ENCODE data around the gene RANBP9.

The RANBP9 gene

DNA sequence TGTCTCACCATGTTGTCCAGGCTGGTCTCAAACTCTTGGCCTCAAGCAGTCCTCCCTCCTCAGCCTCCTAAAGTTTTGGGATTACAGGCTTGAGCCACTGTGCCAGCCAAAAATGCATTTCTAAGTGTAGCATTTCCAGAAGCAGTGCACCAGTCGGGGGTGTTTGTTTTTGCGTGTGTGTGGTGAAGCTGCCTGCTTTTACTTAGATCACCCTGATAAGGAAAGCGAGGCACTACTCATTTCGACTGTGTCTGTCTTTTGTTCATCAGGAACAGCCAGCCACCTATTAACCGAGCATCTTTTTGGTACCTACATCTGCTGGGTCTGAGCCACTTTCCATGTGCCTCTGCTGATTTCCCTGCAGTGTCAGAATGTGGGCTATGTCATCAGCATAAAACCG lies 118.5 kb downstream of the RANBP9 start:
- no peak for DNase-seq

DNA sequence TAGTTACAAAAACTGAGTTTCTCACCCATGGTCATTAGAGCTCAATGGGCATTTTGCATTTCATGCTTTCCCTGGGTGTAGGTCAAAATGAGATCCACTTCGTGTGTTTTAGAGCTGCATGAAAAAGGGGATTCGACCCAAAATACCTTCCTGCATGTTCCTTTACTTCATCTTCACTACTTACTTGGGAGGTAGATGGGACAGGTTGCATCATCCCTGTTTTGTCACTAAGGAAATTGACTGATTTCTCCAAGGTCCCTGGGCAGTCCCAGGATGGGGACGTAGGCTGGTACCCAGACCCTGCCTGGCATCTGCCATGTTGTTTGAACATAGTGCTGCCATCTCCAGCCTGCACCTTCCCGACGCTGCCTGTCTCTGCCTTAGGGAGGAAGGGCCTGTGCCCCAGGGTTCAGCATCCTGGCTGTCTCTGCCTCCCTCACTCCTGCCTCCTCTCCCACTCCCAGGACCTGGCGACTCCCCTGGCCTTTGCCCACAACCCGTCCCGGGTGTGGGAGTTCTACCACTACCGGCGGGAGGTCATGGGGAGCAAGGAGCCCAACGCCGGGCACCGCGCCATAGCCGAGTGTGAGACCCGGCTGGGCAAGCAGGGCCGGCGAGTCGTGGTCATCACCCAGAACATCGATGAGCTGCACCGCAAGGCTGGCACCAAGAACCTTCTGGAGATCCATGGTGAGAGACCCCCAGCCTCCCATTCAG lies 120.3 kb downstream of the RANBP9 start:
- no peak for DNase-seq

GRCh38 chr6:13590574-13591153 lies 121.0 kb downstream of the RANBP9 start:
- DNase-seq: no peak

DNA sequence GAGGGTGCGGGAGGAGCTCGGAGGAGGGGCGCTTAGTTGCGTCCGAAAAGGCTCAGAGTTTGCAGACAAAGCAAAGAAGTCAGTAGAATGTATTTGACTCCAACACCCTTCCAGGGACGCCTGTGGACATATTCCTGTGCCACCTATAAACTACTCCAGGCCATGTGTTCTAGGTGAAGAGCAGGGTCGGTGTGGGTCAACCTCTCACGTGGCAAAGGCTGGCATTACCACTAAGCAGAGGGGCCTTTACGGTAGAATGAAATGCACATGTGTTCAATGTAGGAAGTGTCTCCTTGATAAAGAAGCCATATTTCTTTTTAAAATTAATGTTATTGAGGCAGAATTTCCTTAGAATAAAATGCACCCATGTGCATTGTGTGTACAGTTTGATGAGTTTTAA lies 121.8 kb downstream of the RANBP9 start:
- DNase-seq: no peak

DNA sequence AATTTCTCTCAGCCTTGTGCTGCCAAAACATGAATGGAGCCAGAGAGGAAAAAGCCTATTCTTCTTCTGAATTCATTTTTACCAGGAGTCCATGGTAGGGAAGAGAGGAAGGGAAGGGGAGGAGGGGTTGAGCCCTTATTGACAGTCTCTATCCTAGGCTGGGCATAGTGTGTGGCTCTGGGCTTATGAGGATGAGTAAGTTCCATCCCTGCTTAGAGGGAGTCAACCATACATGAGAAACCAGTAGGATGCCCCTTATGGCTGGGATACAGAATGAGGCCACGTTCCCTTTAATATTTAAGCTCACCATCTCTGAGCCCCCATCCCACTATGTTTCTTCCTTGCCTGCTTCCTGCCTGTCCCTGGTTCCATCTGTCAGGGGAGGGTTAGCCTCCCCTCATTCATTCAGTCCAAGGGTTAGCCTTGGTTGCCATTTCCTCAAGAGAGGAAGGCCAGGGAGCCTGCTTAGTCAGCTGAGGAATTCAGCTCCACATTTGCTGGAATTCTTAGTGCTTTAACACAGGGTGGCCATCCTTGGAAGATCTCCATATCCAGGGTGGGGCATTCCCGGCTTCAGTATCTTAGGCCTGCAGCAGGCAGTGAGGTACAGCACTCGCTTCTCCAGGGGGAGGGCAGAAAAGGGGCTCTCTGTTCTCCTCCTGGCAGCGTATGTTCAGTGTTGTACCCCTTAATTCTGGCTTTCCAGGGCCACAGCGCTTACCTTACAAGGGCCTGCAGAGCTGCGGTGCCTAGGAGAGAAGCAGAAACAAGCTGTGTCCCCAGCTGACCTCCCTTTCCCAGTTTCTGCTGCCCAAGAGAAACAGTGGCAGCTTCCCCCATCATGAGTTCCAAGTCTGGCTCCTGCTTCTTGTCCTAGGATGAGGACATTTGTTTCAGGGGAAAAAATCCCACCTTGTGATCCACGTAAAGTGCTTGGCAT lies 124.8 kb downstream of the RANBP9 start:
- no peak for DNase-seq

GRCh38 chr6:13581700-13582229 lies 129.9 kb downstream of the RANBP9 start:
- DNase-seq: no peak

GRCh38 chr6:13579911-13580310 lies 131.7 kb downstream of the RANBP9 start:
- DNase-seq: no peak

DNA sequence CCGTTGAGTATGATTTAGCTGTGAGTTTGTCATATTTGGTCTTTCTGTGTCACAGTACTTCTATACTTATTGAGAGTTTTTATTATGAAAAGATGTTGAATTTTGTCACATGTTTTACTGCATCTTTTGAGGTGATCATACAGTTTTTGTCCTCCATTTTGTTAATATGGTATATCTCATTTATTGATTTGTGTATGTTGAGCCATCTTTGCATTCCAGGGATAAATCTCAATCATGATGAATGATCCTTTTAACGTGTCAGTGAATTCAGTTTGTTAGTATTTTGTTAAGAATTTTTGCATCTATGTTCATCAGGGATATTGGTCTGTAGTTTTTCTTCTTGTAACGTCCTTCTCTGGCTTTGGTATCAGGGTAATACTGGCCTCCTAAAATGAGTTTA lies 133.7 kb downstream of the RANBP9 start:
- no peak for DNase-seq

DNA sequence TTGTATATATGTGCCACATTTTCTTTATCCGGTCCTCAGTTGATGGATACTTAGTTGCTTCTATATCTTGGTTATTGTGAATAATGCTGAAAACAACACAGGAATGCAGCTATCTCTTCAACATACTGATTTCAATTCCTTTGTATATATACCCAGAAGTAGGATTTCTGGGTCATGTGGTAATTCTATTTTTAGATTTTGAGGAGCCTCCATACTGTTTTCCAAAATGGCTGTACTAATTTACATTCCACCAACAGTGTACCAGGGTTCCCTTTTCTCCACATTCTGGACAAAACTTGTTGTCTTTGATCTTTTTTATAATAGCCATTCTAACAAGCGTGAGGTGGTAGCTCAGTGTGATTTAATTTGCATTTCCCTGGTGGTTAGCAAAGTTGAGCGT lies 135.6 kb downstream of the RANBP9 start:
- no peak for DNase-seq

DNA sequence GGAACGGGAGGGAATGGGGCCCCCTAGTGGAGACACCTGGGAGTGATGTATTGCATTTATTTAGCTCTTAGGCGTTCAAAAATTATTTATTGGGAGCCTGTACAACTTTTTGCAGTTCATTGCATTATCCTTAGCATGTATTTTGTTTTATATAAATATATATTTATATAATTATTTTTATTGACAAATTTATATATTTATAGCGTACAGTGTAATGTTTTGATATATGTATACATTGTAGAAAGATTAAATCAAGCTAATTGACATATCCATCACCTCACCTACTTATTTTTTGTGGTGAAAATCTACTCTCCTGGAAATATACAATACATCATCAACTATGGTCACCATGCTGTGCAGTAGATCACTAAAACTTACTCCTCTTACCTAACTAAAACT lies 136.3 kb downstream of the RANBP9 start:
- no peak for DNase-seq

GRCh38 chr6:13574571-13575376 lies 136.9 kb downstream of the RANBP9 start, which contains the start of gene SIRT5:
Gene SIRT5, plus strand, starts transcription at chr6:13574601. Its CDS starts 9,510 bp downstream, at chr6:13584111.
- peak; percentile 74 for DNase-seq

DNA sequence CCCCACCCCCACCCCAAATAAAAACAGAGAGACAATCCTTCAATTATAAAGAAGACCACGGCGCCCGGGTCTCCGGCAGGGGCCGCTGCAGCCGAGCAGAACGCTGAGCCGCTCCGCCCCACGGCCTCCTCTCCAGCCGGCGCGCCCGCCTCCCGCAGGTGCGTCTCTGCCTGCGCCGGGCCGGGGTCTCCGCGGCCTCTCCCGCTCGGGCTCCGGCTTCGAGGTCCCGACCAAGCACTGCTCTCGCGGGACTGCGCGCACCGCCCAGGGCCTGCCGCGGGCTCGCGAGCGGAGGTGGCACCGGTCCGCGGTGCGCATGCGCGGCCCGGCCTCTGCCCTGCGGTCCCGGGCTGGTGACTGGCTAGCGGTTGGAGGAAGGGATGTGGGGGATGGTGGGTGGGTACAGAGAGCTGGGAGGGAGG lies 137.5 kb downstream of the RANBP9 start:
- DNase-seq: peak; percentile 92

- no peak for DNase-seq
These were observed 137.9 kb downstream of the RANBP9 start for GRCh38 chr6:13573669-13574110.

GRCh38 chr6:13572951-13573654 lies 138.5 kb downstream of the RANBP9 start:
- no peak for DNase-seq

- DNase-seq: no peak
These were observed 139.4 kb downstream of the RANBP9 start for GRCh38 chr6:13572240-13572639.

Measured in activated T-cell treated with anti-CD3 and anti-CD28 coated beads, Interleukin-2, amount 50 U/mL, for 1 hour (primary cell).